B cell (primary cell): ENCODE measurements around the gene MAP3K20.

ENCODE experiments used
- CTCF ChIP-seq: fragments of 200-600 bp; IDR thresholded peaks from one replicate; pipeline ENCODE4 v1.8.0; 2022; ENCODE audit warnings: antibody characterized with exemption, mild to moderate bottlenecking
- EZH2 ChIP-seq: IDR thresholded peaks from 2 replicates; pipeline ENCODE4 v1.6.1; 2012; ENCODE audit warnings: borderline replicate concordance, low read depth, mild to moderate bottlenecking, moderate library complexity, low read length; ENCODE audit not compliant: insufficient read depth, poor library complexity, severe bottlenecking

- TF ChIP-seq CTCF (no peak), EZH2 (no peak)
Measured at GRCh38 chr2:173226899-173227698, 151.5 kb downstream of the MAP3K20 start.
